K562 (cell line): Measurements from ENCODE around the gene GNAI2.

ENCODE experiments used
- EP300 ChIP-seq: IDR thresholded peaks from 2 replicates; pipeline ENCODE4 v1.6.1; 2012; ENCODE audit warnings: low read length, improper control_type of control experiment
- EZH2 ChIP-seq: IDR thresholded peaks from 2 replicates; pipeline ENCODE4 v1.6.1; 2012; ENCODE audit warnings: low read depth, mild to moderate bottlenecking, inconsistent platforms, low read length, borderline replicate concordance
- NFRKB ChIP-seq: fragments of 450-650 bp; IDR thresholded peaks from 2 replicates; pipeline ENCODE4 v1.6.1; 2016; ENCODE audit warnings: low read depth
- POLR2AphosphoS2 ChIP-seq: IDR thresholded peaks from 2 replicates; pipeline ENCODE4 v1.6.1; 2012; ENCODE audit warnings: low read length, improper control_type of control experiment
- POLR2AphosphoS5 ChIP-seq: IDR thresholded peaks from 2 replicates; pipeline ENCODE4 v1.6.1; 2011; ENCODE audit warnings: mild to moderate bottlenecking, low read depth, low read length, moderate library complexity; ENCODE audit not compliant: control insufficient read depth, insufficient read depth
- RAD21 ChIP-seq, 2 experiments: fragments of 250-450 bp in 1 of 2; fragments of 450-650 bp in 1 of 2; sonication (Bioruptor Pico) in 1 of 2; formaldehyde crosslinking in 1 of 2; IDR thresholded peaks in 1 of 2; conservative IDR thresholded peaks in 1 of 2; 2 replicates each; pipeline versions ENCODE4 v1.4.0 to v1.8.0; 2020 to 2022; ENCODE audit warnings: mild to moderate bottlenecking in 2 of 2, moderate library complexity in 1 of 2
- SREBF1 ChIP-seq: fragments of 150-350 bp; IDR thresholded peaks from 2 replicates; pipeline ENCODE4 v1.6.1; 2014; ENCODE audit warnings: antibody characterized with exemption, low read depth, low read length, borderline replicate concordance
- ZNF707 ChIP-seq: fragments of 250-450 bp; sonication (Bioruptor Pico); conservative IDR thresholded peaks from 2 replicates; pipeline ENCODE4 v1.8.0; 2022; ENCODE audit warnings: inconsistent platforms, mild to moderate bottlenecking, moderate library complexity
- TF ChIP-seq, protein P1 (sequence below): sonication (generic); formaldehyde crosslinking; IDR thresholded peaks from 2 replicates; pipeline ENCODE4 v1.8.1; 2023; ENCODE audit warnings: mild to moderate bottlenecking, missing genetic modification reagents
- TF ChIP-seq, protein P2 (sequence below): fragments of 450-650 bp; IDR thresholded peaks from 2 replicates; pipeline ENCODE4 v1.6.1; 2016; ENCODE audit warnings: mild to moderate bottlenecking, moderate library complexity
- TF ChIP-seq, protein P3 (sequence below): fragments of 250-450 bp; sonication (Bioruptor Pico); IDR thresholded peaks from 2 replicates; pipeline ENCODE4 v1.5.0; 2020; ENCODE audit warnings: mild to moderate bottlenecking
- TF ChIP-seq, protein P4 (sequence below): fragments of 250-450 bp; sonication (Bioruptor Pico); IDR thresholded peaks from 2 replicates; pipeline ENCODE4 v1.5.0; 2022; ENCODE audit warnings: mild to moderate bottlenecking

DNA sequence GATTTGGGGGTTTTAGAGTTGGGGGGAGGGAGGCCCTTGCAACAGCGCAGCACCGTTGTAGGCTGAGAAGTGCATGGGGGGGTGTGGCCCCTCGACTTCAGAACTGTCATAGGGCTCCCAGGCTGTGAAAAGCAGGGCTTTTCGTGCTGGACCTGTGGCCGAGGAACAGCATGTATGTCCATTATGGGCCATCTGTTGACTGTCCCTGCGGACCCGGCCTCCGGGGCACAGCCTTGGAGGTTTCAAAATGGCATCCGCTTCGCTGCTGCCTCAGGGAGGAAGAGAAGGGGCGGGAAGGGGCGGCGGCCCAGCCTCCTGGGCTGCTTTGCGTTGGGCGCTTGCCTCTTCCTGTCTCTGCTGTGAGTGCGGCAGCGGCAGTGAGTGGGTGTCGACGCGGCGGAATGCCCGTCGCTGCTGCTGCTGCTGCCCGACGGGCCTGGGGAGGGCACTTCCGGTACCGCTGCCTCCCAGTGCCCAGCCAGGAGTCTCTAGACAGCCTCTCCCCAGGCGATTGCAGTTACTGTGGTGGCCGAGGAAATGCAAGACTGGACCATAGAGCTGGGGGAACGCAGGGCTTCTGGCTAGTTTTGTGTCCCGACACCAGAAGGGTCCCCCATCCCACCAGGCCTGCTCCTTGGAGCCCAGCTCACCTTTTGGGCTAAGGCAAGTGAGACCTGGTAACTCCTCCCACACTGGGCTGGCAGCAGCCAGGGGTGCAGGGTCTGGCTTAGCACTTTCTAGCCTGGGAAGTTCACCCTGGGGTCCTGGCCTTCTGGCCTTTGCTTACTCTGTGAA is 1.9 kb downstream of the GNAI2 start:
- TF ChIP-seq, protein P1, sequence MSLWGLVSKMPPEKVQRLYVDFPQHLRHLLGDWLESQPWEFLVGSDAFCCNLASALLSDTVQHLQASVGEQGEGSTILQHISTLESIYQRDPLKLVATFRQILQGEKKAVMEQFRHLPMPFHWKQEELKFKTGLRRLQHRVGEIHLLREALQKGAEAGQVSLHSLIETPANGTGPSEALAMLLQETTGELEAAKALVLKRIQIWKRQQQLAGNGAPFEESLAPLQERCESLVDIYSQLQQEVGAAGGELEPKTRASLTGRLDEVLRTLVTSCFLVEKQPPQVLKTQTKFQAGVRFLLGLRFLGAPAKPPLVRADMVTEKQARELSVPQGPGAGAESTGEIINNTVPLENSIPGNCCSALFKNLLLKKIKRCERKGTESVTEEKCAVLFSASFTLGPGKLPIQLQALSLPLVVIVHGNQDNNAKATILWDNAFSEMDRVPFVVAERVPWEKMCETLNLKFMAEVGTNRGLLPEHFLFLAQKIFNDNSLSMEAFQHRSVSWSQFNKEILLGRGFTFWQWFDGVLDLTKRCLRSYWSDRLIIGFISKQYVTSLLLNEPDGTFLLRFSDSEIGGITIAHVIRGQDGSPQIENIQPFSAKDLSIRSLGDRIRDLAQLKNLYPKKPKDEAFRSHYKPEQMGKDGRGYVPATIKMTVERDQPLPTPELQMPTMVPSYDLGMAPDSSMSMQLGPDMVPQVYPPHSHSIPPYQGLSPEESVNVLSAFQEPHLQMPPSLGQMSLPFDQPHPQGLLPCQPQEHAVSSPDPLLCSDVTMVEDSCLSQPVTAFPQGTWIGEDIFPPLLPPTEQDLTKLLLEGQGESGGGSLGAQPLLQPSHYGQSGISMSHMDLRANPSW, result no peak
- TF ChIP-seq RAD21 (CRISPR knock-in tag; conservative IDR thresholded peaks at IDR 0.05 in 1 of 2, IDR thresholded peaks at IDR 0.05 in 1 of 2) (no peak), POLR2AphosphoS2 (no peak), EZH2 (no peak), EP300 (no peak), ZNF707 (no peak), SREBF1 (no peak), NFRKB (no peak), POLR2AphosphoS5 (no peak)
- TF ChIP-seq, protein P2, sequence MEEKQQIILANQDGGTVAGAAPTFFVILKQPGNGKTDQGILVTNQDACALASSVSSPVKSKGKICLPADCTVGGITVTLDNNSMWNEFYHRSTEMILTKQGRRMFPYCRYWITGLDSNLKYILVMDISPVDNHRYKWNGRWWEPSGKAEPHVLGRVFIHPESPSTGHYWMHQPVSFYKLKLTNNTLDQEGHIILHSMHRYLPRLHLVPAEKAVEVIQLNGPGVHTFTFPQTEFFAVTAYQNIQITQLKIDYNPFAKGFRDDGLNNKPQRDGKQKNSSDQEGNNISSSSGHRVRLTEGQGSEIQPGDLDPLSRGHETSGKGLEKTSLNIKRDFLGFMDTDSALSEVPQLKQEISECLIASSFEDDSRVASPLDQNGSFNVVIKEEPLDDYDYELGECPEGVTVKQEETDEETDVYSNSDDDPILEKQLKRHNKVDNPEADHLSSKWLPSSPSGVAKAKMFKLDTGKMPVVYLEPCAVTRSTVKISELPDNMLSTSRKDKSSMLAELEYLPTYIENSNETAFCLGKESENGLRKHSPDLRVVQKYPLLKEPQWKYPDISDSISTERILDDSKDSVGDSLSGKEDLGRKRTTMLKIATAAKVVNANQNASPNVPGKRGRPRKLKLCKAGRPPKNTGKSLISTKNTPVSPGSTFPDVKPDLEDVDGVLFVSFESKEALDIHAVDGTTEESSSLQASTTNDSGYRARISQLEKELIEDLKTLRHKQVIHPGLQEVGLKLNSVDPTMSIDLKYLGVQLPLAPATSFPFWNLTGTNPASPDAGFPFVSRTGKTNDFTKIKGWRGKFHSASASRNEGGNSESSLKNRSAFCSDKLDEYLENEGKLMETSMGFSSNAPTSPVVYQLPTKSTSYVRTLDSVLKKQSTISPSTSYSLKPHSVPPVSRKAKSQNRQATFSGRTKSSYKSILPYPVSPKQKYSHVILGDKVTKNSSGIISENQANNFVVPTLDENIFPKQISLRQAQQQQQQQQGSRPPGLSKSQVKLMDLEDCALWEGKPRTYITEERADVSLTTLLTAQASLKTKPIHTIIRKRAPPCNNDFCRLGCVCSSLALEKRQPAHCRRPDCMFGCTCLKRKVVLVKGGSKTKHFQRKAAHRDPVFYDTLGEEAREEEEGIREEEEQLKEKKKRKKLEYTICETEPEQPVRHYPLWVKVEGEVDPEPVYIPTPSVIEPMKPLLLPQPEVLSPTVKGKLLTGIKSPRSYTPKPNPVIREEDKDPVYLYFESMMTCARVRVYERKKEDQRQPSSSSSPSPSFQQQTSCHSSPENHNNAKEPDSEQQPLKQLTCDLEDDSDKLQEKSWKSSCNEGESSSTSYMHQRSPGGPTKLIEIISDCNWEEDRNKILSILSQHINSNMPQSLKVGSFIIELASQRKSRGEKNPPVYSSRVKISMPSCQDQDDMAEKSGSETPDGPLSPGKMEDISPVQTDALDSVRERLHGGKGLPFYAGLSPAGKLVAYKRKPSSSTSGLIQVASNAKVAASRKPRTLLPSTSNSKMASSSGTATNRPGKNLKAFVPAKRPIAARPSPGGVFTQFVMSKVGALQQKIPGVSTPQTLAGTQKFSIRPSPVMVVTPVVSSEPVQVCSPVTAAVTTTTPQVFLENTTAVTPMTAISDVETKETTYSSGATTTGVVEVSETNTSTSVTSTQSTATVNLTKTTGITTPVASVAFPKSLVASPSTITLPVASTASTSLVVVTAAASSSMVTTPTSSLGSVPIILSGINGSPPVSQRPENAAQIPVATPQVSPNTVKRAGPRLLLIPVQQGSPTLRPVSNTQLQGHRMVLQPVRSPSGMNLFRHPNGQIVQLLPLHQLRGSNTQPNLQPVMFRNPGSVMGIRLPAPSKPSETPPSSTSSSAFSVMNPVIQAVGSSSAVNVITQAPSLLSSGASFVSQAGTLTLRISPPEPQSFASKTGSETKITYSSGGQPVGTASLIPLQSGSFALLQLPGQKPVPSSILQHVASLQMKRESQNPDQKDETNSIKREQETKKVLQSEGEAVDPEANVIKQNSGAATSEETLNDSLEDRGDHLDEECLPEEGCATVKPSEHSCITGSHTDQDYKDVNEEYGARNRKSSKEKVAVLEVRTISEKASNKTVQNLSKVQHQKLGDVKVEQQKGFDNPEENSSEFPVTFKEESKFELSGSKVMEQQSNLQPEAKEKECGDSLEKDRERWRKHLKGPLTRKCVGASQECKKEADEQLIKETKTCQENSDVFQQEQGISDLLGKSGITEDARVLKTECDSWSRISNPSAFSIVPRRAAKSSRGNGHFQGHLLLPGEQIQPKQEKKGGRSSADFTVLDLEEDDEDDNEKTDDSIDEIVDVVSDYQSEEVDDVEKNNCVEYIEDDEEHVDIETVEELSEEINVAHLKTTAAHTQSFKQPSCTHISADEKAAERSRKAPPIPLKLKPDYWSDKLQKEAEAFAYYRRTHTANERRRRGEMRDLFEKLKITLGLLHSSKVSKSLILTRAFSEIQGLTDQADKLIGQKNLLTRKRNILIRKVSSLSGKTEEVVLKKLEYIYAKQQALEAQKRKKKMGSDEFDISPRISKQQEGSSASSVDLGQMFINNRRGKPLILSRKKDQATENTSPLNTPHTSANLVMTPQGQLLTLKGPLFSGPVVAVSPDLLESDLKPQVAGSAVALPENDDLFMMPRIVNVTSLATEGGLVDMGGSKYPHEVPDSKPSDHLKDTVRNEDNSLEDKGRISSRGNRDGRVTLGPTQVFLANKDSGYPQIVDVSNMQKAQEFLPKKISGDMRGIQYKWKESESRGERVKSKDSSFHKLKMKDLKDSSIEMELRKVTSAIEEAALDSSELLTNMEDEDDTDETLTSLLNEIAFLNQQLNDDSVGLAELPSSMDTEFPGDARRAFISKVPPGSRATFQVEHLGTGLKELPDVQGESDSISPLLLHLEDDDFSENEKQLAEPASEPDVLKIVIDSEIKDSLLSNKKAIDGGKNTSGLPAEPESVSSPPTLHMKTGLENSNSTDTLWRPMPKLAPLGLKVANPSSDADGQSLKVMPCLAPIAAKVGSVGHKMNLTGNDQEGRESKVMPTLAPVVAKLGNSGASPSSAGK, result no peak
- TF ChIP-seq, protein P3, sequence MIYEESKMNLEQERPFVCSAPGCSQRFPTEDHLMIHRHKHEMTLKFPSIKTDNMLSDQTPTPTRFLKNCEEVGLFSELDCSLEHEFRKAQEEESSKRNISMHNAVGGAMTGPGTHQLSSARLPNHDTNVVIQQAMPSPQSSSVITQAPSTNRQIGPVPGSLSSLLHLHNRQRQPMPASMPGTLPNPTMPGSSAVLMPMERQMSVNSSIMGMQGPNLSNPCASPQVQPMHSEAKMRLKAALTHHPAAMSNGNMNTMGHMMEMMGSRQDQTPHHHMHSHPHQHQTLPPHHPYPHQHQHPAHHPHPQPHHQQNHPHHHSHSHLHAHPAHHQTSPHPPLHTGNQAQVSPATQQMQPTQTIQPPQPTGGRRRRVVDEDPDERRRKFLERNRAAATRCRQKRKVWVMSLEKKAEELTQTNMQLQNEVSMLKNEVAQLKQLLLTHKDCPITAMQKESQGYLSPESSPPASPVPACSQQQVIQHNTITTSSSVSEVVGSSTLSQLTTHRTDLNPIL (CRISPR knock-in tag), result no peak
- TF ChIP-seq, protein P4, sequence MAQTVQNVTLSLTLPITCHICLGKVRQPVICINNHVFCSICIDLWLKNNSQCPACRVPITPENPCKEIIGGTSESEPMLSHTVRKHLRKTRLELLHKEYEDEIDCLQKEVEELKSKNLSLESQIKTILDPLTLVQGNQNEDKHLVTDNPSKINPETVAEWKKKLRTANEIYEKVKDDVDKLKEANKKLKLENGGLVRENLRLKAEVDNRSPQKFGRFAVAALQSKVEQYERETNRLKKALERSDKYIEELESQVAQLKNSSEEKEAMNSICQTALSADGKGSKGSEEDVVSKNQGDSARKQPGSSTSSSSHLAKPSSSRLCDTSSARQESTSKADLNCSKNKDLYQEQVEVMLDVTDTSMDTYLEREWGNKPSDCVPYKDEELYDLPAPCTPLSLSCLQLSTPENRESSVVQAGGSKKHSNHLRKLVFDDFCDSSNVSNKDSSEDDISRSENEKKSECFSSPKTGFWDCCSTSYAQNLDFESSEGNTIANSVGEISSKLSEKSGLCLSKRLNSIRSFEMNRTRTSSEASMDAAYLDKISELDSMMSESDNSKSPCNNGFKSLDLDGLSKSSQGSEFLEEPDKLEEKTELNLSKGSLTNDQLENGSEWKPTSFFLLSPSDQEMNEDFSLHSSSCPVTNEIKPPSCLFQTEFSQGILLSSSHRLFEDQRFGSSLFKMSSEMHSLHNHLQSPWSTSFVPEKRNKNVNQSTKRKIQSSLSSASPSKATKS (CRISPR knock-in tag), result no peak
